Stimulated activated CD8-positive, alpha-beta memory T cell treated with anti-CD3 and anti-CD28 coated beads, Interleukin-2, amount 100 ng/mL, for 1 hour (primary cell): ENCODE data around the gene DSPP.

ENCODE experiments used
- DNase-seq, 2 donors: peaks; one replicate each; pipeline ENCODE4 v3.0.0-alpha.2; 2020; ENCODE audit warnings: low read depth in 2 of 2

The DSPP gene

DNA sequence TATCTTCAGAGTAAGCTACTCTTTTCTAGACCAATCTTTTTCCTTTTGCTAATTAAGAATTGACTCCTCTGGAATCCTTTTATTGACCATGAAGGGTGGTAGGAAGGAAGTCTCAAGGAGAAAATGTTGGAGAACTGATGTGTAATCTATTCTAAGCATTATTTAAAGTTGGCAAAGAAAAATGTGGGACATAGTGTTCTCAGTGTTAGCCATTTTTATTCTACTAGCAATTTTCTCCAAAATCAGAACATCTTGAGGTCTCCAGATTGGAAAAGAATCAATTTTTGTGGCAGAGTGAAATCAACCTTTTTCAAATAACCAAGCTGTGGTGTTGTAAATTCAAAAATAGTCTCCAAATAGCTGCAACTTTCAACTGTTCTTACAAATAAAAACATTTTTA lies 23.3 kb downstream of the DSPP start:
- no peak for DNase-seq

DNA sequence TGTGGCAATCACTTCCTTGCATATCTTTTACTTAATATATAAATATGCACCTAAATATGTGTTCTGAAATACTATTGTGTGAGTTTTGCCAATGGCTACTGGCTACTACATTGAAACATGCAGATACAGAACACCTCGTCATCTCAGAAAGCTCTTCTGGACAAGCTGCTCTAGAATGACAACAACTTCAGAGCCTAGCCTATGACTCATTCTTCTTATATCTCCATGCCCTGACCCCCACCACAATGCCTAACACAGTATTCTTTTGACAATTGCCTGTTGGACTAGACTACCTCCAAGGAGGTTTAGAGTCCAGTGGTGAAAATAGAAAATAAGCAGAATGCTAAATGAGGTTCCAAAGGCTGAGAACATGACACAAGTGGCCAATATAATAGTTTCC lies 24.1 kb downstream of the DSPP start:
- no peak for DNase-seq

DNA sequence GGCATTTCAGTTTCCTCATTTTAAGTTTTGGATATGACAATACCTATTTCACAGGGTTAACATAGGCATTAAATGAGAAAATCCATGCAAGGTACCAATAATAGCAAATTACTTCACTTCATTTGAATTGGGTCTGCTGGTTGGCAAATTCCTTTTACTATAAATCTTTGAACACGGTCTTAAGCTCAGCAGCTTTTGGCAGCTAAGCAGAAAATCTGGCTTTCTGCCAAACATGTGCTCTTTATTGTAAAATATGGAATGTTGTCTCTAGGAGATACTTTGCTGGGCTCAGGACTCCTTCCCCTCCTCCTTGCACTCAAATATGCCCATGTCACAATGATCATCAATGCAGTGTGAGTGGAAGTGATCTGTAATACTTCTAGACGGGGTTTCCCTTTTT lies 24.9 kb downstream of the DSPP start:
- no peak for DNase-seq

DNA sequence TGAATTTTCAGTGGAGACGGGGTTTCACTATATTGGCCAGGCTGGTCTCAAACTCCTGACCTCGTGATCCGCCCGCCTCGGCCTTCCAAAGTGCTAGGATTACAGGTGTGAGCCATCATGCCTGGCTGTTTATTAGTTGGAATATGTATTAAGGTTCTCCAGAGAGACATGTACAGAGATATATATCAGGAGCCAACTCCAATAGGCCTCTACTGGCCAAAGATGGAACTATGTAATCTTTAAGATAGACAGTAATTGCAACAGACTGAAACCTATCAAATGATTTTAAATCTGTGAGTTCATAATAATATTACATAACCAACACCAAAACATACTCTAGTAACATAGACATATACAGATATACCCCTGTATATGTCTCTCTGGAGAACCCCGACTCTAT lies 36.0 kb downstream of the DSPP start:
- DNase-seq, result no peak

DNA sequence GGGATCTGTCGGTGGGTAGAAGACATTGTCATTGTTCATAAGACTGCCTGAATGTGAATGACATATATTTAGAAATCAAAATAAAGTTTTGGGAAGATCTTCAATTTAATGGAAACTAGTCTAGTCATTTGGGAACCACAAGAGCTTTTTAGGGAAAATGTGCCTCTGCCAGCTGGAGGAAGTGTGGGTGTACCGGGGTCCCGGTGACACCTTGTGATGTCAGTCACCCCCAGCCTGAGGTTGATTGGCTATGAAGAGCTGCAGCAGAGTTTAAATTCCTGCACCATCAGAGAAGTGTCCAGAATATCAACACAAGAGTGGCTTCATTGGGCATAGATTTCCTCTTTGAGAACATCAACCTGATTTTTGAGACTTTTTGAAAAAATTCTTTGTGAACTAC lies 41.7 kb downstream of the DSPP start, which contains the start of gene DMP1:
DMP1 (plus strand) TSS at position 301 of the 400 bp plus-strand sequence. CDS start 6,213 bp downstream, outside the sequence.
- DNase-seq, result no peak

DNA sequence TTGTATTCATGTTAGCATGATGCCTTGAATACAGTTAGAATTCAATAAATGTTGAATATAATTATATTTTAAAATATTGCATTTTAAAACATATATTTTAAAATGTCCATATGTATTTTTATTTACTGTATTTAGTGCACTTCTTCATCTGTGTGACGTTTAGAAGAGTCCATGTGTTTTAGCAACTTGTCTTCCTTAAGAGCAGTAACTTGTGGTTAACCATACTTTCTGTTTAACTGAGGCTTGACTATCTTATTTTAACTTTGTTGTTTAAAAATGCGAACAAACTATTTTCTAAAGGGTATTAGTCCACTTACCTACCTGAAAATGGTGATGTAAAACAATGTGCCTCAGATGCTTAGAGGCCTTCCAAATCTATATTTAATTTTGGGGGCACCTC lies 42.6 kb downstream of the DSPP start:
- DNase-seq, result no peak

DNA sequence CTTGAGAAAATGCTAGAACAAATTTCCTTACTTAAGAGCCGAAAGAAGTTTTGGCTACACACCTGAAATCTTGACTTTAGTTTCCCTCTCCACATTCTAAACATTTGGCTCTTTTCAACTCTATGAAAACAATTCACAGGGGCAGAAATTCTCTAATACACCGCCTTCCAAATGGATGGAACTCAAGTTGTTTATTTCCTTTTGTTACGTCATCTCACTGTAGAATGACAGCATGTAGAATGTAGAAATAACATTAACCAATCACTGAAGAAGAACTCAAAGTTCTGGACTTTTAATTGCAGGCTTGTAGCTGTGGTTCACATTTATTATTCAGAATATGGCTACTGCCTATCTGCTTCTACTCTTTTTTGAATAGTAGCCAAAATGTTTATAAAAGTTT lies 43.6 kb downstream of the DSPP start:
- DNase-seq, result no peak

DNA sequence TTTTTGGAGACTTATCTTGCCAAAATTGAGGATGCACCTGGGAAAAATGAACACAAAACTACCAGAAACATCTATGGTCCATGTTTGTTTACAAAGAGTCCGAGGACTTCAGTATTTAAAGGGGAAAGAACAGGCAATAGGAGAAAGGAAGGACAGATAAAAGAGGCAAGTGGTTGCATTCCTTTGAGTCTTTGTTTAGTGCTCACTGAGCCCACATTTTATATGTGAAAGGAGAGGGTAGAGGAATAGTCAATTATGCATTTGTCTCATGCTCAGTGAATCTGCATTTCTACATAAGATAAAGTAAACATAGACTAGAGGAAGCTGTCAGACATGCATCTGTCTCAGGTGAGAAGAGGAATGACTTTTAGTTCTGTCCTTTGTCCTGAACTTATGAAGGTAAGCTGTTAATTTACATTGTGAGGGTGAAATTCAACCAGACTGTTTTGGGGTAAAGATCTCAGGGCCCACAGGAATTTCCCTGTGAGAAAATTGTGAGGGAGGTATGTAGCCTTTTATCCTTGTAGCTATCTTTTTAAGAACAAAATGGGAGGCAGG lies 46.2 kb downstream of the DSPP start:
- DNase-seq, result no peak

DNA sequence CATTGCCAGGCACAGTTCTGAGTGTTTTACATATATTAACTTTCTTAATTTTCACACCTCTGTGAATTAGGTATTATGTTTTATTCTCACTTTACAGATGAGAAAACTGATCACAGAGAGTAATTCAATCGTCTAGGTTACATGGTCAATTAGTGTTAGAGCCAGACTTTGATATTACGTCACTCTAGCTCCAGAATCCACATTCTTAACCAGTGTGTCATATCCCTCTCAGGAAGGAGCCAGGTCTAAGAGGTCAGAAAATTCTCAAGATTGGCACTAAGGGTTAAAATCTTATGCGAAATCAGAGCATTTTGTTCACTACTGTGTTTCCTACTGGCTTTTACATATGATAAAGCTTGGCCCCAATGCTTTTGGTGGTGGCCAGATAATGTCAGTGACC lies 49.2 kb downstream of the DSPP start:
- no peak for DNase-seq

DNA sequence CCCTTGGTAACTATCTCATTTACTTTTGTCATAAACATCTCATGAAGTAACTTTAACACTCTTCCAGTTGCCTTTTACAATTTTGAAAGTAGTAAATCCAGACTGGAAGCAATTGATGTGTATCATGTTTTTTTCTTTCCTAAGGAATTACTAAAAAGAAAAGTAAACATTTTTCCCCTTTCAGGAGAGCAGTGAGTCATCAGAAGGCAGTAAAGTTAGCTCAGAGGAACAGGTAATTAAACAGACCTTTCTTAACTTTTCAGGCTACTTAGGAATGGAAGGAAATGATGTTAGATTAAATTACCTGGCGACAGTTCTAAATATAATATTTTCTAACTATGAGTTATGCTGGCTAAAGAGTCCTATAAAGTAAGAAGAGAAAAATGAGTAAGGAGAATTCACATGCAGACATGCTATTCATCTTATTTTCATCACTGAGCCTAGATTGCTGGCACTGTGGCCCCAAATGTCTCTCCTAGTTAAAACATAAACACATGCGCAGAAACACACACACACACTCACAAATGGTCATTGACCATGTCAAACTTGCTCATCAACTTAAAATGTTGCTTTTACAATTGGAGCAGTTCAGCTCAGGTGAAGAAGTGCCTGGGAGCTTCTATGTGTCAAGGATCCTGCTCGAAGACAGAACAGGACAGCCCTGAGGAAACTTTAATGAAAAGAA lies 51.1 kb downstream of the DSPP start:
- DNase-seq, result no peak

DNA sequence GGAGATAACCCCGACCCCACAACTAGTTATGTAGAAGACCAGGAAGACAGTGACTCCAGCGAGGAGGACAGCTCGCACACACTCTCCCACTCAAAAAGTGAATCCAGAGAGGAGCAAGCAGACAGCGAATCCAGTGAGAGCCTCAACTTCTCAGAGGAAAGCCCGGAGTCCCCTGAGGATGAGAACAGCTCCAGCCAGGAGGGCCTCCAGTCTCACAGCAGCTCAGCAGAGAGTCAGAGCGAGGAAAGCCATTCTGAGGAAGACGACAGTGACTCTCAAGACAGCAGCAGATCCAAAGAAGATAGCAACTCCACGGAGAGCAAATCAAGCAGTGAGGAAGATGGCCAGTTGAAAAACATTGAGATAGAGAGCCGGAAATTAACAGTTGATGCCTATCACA lies 54.5 kb downstream of the DSPP start:
- DNase-seq, result no peak
